ENCODE results near the gene RNF26. TPM values are rescaled to one million over a fixed set of nuclear protein-coding genes. Genes with fewer than 3 reads are reported as not detected.

The RNF26 gene
- total and polyA plus RNA-seq, 12 donors, result 5.2 to 28.0 (median 12.7) TPM

DNA sequence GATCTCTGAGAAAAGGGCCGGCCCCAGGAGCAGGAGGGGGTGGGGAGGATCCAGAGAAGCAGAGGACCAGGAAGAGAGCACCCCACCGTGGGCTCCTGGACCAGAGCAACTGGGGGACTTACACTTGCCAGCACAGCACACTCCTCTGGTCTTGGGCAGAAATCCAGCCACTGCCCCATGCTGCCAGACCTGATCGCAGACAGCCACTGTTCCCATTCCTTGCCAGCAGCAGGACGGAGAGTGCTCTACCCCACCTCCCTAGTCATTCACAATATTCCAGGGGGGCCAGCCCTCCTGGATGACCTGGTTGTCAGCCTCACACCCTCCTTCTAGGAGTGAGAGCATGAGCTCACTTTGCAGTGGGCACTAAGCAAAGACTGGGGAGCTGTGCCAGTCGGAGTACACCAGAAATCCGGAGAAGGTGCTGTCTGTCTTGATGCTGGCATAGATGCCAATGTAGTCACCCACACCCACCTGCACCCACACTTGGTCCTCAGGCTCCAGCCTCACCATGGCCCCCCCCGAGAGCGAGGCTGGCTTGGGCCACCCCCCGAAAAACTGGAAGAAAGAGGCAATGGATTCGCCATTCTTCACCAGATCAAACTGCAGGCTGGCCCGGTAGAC is 4.8 kb downstream of the RNF26 start:
- Histone ChIP-seq H3K27me3 (no peaks in the 10 kb centered on the region), H3K27ac (no peak overlapping the region), H3K4me1 (replicated peaks in 1 of 2) (peaks cover 23 to 50% of the 10 kb centered on the region in 2 donors), H3K36me3 (replicated peaks in 1 of 2) (peaks cover 0 to 11% of the 10 kb centered on the region in 2 donors), H3K9me3 (replicated peaks in 1 of 3) (no peaks in the 10 kb centered on the region), H3K4me3 (peak overlapping the region in 2 of 4 donors; percentile 45 to 72)
- 43 to 59% (median 49%) methylated on average over 4 to 11 of the region's 11 CpGs for WGBS, 4 donors
- intact Hi-C loops (cut with DNase I), result loop anchor here in 1 of 2 donors (10.0 kb wide), 2 partner anchors 64 to 134 kb away; partner anchors contain the start of gene CBL
- TF ChIP-seq, protein P1, sequence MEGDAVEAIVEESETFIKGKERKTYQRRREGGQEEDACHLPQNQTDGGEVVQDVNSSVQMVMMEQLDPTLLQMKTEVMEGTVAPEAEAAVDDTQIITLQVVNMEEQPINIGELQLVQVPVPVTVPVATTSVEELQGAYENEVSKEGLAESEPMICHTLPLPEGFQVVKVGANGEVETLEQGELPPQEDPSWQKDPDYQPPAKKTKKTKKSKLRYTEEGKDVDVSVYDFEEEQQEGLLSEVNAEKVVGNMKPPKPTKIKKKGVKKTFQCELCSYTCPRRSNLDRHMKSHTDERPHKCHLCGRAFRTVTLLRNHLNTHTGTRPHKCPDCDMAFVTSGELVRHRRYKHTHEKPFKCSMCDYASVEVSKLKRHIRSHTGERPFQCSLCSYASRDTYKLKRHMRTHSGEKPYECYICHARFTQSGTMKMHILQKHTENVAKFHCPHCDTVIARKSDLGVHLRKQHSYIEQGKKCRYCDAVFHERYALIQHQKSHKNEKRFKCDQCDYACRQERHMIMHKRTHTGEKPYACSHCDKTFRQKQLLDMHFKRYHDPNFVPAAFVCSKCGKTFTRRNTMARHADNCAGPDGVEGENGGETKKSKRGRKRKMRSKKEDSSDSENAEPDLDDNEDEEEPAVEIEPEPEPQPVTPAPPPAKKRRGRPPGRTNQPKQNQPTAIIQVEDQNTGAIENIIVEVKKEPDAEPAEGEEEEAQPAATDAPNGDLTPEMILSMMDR (IDR thresholded peaks at IDR 0.05), result no peak
- TF ChIP-seq POLR2A (IDR thresholded peaks at IDR 0.05), result no peak
- DNase-seq, result no peak

DNA sequence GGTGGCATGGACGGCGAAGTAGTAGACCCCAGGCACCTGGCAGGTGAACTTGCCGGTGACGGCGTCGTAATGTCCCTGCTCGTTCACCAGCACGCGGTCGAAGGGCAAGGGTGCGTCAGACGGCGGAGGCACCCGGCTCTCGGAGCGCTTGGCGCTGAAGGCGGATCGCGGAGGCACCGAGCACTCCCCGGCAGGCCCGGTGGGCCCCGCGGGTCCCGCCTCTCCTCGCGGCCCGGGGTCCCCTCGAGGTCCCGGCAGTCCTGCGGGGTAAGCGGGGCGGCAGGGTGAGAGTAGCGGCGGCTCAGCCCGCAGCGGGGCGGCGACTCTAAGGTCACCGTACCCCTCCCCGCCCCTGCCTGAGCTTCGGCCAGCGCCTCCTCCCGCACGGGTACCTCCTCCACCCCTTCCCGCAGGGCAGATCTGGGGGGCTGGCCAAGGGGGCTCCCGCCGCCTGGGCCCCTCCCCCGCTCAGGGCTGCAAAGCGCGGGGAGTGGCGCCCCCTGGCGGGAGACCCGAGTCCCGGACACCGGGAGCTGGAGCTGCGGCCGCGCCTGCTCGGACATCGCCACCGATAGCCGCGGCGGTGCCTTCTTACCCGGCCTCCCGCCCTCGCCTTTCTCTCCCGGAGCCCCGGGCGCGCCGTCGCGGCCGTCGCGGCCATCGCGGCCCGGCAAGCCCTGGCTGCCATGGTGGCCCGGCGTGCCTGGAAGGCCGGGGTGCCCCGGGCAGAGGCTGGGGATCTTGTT is 5.4 kb downstream of the RNF26 start:
- peaks cover 23 to 49% of the 10 kb centered on the region in 2 donors for H3K4me1 ChIP-seq (replicated peaks in 1 of 2)
- H3K36me3 ChIP-seq (replicated peaks in 1 of 2), result peaks cover 0 to 11% of the 10 kb centered on the region in 2 donors
- H3K9me3 ChIP-seq (replicated peaks in 1 of 3), result no peaks in the 10 kb centered on the region
- peak overlapping the region in 4 of 5 donors; percentile 42 to 87 (median 74) for H3K27ac ChIP-seq
- WGBS, 4 donors, result 5% methylated on average over 33 to 86 of the region's 86 CpGs; no CpG with 5 or more reads in 1 of the 4 donors
- peak in 5 of 7 donors; percentile 69 to 78 (median 73) for DNase-seq
- TF ChIP-seq, protein P1 (IDR thresholded peaks at IDR 0.05), result peak; percentile 58 to 89 (median 76)
- TF ChIP-seq POLR2A (IDR thresholded peaks at IDR 0.05), result no peak
- peak overlapping the region in 2 of 4 donors; percentile 45 to 72 for H3K4me3 ChIP-seq
- H3K27me3 ChIP-seq, result no peaks in the 10 kb centered on the region
- intact Hi-C loops (cut with DNase I), result loop anchor here in 1 of 2 donors (5.0 to 10.0 kb wide), 3 partner anchors 38 to 135 kb away; partner anchors contain the start of gene CBL

DNA sequence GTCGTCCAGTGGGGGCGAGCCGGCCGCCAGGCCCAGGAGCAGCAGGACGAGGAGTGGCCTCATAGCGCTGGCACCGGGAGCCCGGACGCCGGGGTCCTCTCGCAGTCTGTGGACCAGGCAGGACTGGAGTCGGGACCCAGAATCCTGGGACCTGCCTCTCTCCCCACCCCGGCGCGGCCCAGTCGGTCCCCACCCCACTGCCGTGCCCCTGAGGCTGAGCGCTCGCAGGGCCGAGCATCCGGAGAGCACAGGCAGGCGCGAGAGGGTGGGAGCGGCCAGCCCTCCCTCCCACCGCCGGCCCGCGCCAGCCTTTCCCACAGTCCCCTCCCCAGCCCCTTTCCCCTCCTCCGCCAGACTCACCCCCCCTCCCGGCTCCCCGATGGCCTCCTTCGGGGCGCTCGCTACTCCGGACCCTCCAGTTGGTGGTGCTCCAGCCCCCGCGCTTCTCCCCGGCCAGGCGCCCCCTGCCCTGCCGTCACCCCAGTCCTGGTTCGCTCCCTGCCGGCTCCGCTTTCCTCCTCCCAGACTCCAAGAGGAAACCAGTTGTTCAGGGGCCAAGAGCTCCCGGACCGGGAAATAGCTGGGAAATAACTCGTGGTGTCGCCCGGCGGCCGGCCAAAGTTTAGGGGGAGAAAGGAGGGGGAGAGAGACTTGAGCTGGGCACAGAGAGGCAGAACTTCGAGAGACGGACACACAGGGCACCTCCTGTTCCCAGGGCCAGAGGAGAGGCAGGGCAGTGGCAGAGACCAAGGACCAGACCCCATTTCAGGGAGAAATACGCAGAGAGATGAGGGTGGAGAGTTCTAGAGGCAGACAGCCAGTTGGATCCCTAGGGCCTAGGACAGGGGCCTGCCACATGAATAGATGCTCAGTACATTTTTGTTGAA is 6.3 kb downstream of the RNF26 start, which contains the start of gene C1QTNF5:
Gene C1QTNF5, minus strand, starts transcription at position 549 of the 887 bp plus-strand sequence. Its CDS starts 486 bp downstream, at position 63.
- Histone ChIP-seq H3K4me3 (peak within 1 kb of the TSS in 2 of 4 donors; percentile 45 to 72), H3K4me1 (replicated peaks in 1 of 2) (peaks cover 15 to 41% of the 10 kb centered on the region in 2 donors), H3K27me3 (no peaks in the 10 kb centered on the region), H3K36me3 (replicated peaks in 1 of 2) (peaks cover 0 to 11% of the 10 kb centered on the region in 2 donors), H3K27ac (peak within 1 kb of the TSS in 4 of 5 donors; percentile 42 to 87 (median 74)), H3K9me3 (replicated peaks in 1 of 3) (no peaks in the 10 kb centered on the region)
- 11 to 33% (median 16%) methylated on average over 22 to 53 of the region's 53 CpGs for WGBS, 4 donors
- DNase-seq, result peak; percentile 54 to 86 (median 70)
- intact Hi-C loops (cut with DNase I), result loop anchor here in 1 of 2 donors (5.0 kb wide), 1 partner anchor 37 kb away; no protein-coding TSS in a partner anchor
- no peak for TF ChIP-seq POLR2A (IDR thresholded peaks at IDR 0.05)
- TF ChIP-seq, protein P1 (IDR thresholded peaks at IDR 0.05), result no peak
